H1 (cell line): ENCODE results near the gene RASGRF1. TPM values are rescaled to one million over a fixed set of nuclear protein-coding genes. Genes with fewer than 3 reads are reported as not detected.

ENCODE experiments used
- CEBPB ChIP-seq: IDR thresholded peaks from 2 replicates; pipeline ENCODE4 v1.6.1; 2012; ENCODE audit warnings: low read depth, low read length
- CHD2 ChIP-seq: IDR thresholded peaks from 2 replicates; pipeline ENCODE4 v1.6.1; 2012; ENCODE audit warnings: low read length, improper control_type of control experiment
- E2F6 ChIP-seq: IDR thresholded peaks from 2 replicates; pipeline ENCODE4 v1.6.1; 2012; ENCODE audit warnings: inconsistent platforms
- JUND ChIP-seq: IDR thresholded peaks from 2 replicates; pipeline ENCODE4 v1.6.1; 2011; ENCODE audit warnings: mild to moderate bottlenecking, improper control_type of control experiment, low read length
- NANOG ChIP-seq: IDR thresholded peaks from 2 replicates; pipeline ENCODE4 v1.6.1; 2011; ENCODE audit warnings: low read length, low read depth, mild to moderate bottlenecking, inconsistent platforms; ENCODE audit not compliant: insufficient read depth, poor library complexity, severe bottlenecking
- RAD21 ChIP-seq, 2 experiments: IDR thresholded peaks in 1 of 2; conservative IDR thresholded peaks in 1 of 2; 2 replicates each; pipeline ENCODE4 v1.6.1; 2011; ENCODE audit warnings: low read depth in 2 of 2, low read length in 2 of 2, improper control_type of control experiment in 1 of 2, inconsistent platforms in 1 of 2, mild to moderate bottlenecking in 1 of 2, moderate library complexity in 1 of 2
- RBBP5 ChIP-seq: IDR thresholded peaks from 2 replicates; pipeline ENCODE4 v1.7.1; 2012; ENCODE audit warnings: low read depth, mild to moderate bottlenecking, inconsistent platforms, low read length, moderate library complexity, borderline replicate concordance
- TAF1 ChIP-seq: IDR thresholded peaks from 2 replicates; pipeline ENCODE4 v1.6.1; 2011; ENCODE audit warnings: mild to moderate bottlenecking, low read depth, low read length
- TCF12 ChIP-seq: IDR thresholded peaks from 2 replicates; pipeline ENCODE4 v1.6.1; 2011; ENCODE audit warnings: low read depth, mild to moderate bottlenecking, low read length
- polyA plus RNA-seq, 7 experiments: library from polyadenylated mRNA; depleted of rRNA in 3 of 7; stranded (reverse) in 5 of 7; unstranded in 2 of 7; fragments of >200 nt in 5 of 7; fragments of 200-250 nt in 2 of 7; gene quantifications; 1 replicate in 5 of 7; 2 replicates in 1 of 7; 4 replicates in 1 of 7; pipeline versions ENCODE4 v1.2.1 to v1.2.3, GENCODE V29; 2011 to 2013; ENCODE audit warnings: missing spikeins in 2 of 7, mixed read lengths in 2 of 7
- total RNA-seq: library from RNA; stranded (reverse); fragmentation: NEBNext Ultra II Directional; extraction: Animal tissue kit (Norgen Biotek cat#: 25700); gene quantifications from 2 replicates; pipeline ENCODE4 v1.2.1, GENCODE V29; 2021

Gene RASGRF1
- total and polyA plus RNA-seq, 2 of the 8 experiments (the other 6 are each of a cell fraction or from before 2014, with no cell fraction given): 0.42 to 0.67 TPM

GRCh38 chr15:79122391-79122790 is 31.8 kb upstream of the RASGRF1 start (continued):
- no peak for TF ChIP-seq TAF1
- TF ChIP-seq JUND: no peak
- TF ChIP-seq CHD2: no peak
- no peak for TF ChIP-seq CEBPB
- TF ChIP-seq TCF12: no peak
- no peak for TF ChIP-seq E2F6
- TF ChIP-seq RAD21 (IDR thresholded peaks at IDR 0.05 in 1 of 2, conservative IDR thresholded peaks at IDR 0.05 in 1 of 2; ENCODE audit: low read depth in 2 of 2, low read length in 2 of 2): no peak
- no peak for TF ChIP-seq NANOG
- TF ChIP-seq RBBP5: no peak
